Smooth muscle cell (in vitro differentiated cells): Measurements from ENCODE around the gene OR10AD1. TPM values are rescaled to one million over a fixed set of nuclear protein-coding genes. Genes with fewer than 3 reads are reported as not detected.

Experiments
- DNase-seq: peaks from one replicate; lab custom pipeline; 2025; ENCODE audit not compliant: unreplicated experiment; lab: John Stamatoyannopoulos, UW
- H2AFZ ChIP-seq: fragments of 200-600 bp; sonication (generic); 2 replicates; pipeline ENCODE4 v1.6.0; 2016; ENCODE audit warnings: antibody characterized with exemption, low read depth, mild to moderate bottlenecking
- H3F3A ChIP-seq: fragments of 200-600 bp; sonication (generic); 2 replicates; pipeline ENCODE4 v1.6.0; 2017; ENCODE audit warnings: antibody characterized with exemption, low read depth
- H3K27ac ChIP-seq: fragments of 200-600 bp; sonication (generic); 2 replicates; pipeline ENCODE4 v1.5.1; 2016; ENCODE audit warnings: low read depth, mild to moderate bottlenecking
- H3K27me3 ChIP-seq: fragments of 200-600 bp; sonication (generic); 2 replicates; pipeline ENCODE4 v1.6.1; 2016; ENCODE audit warnings: low read depth, mild to moderate bottlenecking
- H3K36me3 ChIP-seq: fragments of 200-600 bp; sonication (generic); 2 replicates; pipeline ENCODE4 v1.5.1; 2016; ENCODE audit warnings: low read depth
- H3K4me1 ChIP-seq: fragments of 200-600 bp; sonication (generic); 2 replicates; pipeline ENCODE4 v1.5.1; 2016; ENCODE audit warnings: low read depth
- H3K4me2 ChIP-seq: fragments of 200-600 bp; sonication (generic); 2 replicates; pipeline ENCODE4 v1.6.0; 2016; ENCODE audit warnings: mild to moderate bottlenecking
- H3K4me3 ChIP-seq: fragments of 200-600 bp; sonication (generic); 2 replicates; pipeline ENCODE4 v1.5.1; 2016; ENCODE audit warnings: mild to moderate bottlenecking
- H3K79me2 ChIP-seq: fragments of 200-600 bp; sonication (generic); 2 replicates; pipeline ENCODE4 v1.6.0; 2016; ENCODE audit warnings: low read depth, mild to moderate bottlenecking
- H3K9ac ChIP-seq: fragments of 200-600 bp; sonication (generic); 2 replicates; pipeline ENCODE4 v1.6.0; 2016; ENCODE audit warnings: low read depth
- H3K9me3 ChIP-seq: fragments of 200-600 bp; sonication (generic); replicated peaks from 2 replicates; pipeline ENCODE4 v1.5.1; 2016; ENCODE audit warnings: low read depth
- H4K20me1 ChIP-seq: fragments of 200-600 bp; sonication (generic); 2 replicates; pipeline ENCODE4 v1.6.0; 2016; ENCODE audit warnings: low read depth
- CTCF ChIP-seq: fragments of 200-600 bp; sonication (generic); IDR thresholded peaks from 2 replicates; pipeline ENCODE4 v1.5.1; 2017; ENCODE audit warnings: borderline replicate concordance, mild to moderate bottlenecking, antibody characterized with exemption; ENCODE audit not compliant: insufficient read depth, poor library complexity, severe bottlenecking
- WGBS: methylation state at CpG from one replicate; pipeline ENCODE4 v1.1.7; 2016; ENCODE audit warnings: low lambda C conversion rate; 5-methylcytosine and 5-hydroxymethylcytosine counted together
- polyA plus RNA-seq: library from polyadenylated mRNA; unstranded; fragments of >200 nt; fragmentation: Nextera tagmentation; extraction: Ambion mirVana; gene quantifications from 2 replicates; pipeline ENCODE4 v1.2.1, GENCODE V29; 2016
- total RNA-seq: library from RNA; depleted of rRNA; stranded (reverse); fragments of >200 nt; gene quantifications from 2 replicates; pipeline ENCODE4 v1.2.3, GENCODE V29; 2014

OR10AD1 gene
- total and polyA plus RNA-seq, 2 experiments from 2014 or later, result not detected

GRCh38 chr12:48194799-48195201, 8.3 kb downstream of the OR10AD1 start:
- H3K27me3 ChIP-seq, result no peaks in the 10 kb centered on the region
- peak overlapping the region; percentile 59 for H3K4me2 ChIP-seq
- no peak for DNase-seq
- 3% methylated on average over 1 of the region's 1 CpG for WGBS
- H3K36me3 ChIP-seq, result no peaks in the 10 kb centered on the region
- H3K79me2 ChIP-seq, result no peaks in the 10 kb centered on the region
- peaks cover 22% of the 10 kb centered on the region for H3K4me1 ChIP-seq
- no peaks in the 10 kb centered on the region for H3K9me3 ChIP-seq
- H4K20me1 ChIP-seq, result no peaks in the 10 kb centered on the region
- TF ChIP-seq CTCF, result no peak
- peaks cover 25% of the 10 kb centered on the region for H3F3A ChIP-seq
- H3K4me3 ChIP-seq, result no peak overlapping the region
- peak overlapping the region; percentile 30 for H3K9ac ChIP-seq
- H3K27ac ChIP-seq, result peak overlapping the region; percentile 54
- H2AFZ ChIP-seq, result no peak overlapping the region

DNA sequence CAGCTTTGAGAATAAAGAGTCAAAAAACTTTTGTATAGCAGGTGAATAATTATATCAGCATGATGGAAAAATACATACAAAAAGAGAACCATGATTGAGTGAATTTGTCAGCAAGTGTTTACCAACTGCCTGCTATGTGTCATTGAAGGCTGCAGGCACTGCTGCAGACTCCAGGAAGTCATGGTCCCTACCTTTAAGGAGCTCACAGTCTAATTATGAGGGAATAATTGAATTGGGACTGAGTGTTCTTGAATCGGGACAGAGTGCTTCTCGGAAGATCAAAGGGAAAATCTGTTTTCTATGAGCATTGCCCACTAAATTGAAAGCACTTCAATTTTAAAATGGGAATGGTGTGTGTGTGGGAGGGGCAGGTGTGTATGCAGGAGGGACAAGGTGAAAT, 9.5 kb downstream of the OR10AD1 start:
- no peaks in the 10 kb centered on the region for H4K20me1 ChIP-seq
- no peaks in the 10 kb centered on the region for H3K36me3 ChIP-seq
- H3K27ac ChIP-seq, result peak overlapping the region; percentile 54
- DNase-seq, result no peak
- H3K9me3 ChIP-seq, result no peaks in the 10 kb centered on the region
- 55% methylated on average over 2 of the region's 2 CpGs for WGBS
- peaks cover 22% of the 10 kb centered on the region for H3K4me1 ChIP-seq
- no peaks in the 10 kb centered on the region for H3K79me2 ChIP-seq
- TF ChIP-seq CTCF, result no peak
- H3K4me2 ChIP-seq, result peak overlapping the region; percentile 55
- no peak overlapping the region for H3K4me3 ChIP-seq
- H3K9ac ChIP-seq, result no peak overlapping the region
- H3K27me3 ChIP-seq, result no peaks in the 10 kb centered on the region
- peaks cover 19% of the 10 kb centered on the region for H3F3A ChIP-seq
- no peak overlapping the region for H2AFZ ChIP-seq

DNA sequence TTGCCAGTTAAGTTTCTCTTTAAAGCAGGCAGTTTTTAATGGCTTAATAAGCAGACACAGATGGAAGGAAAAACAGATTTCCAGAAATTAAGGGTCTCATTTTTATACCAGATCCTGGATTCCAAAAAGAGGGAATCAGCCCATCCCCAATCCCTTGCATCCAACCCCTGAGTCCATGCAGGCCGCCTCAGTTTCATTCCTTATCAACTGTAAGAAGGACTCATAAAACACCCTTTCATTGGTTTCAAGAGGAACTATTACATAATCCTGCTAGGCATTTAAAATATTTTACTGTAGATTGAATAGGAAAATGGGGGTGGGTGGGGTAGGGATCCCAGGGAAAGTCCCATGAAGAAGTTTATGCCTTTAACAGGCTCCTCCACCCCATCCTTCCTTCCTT, 10.2 kb downstream of the OR10AD1 start:
- no peaks in the 10 kb centered on the region for H3K27me3 ChIP-seq
- WGBS, result 17% methylated on average over 1 of the region's 1 CpG
- H3K4me2 ChIP-seq, result peak overlapping the region; percentile 55
- no peaks in the 10 kb centered on the region for H3K9me3 ChIP-seq
- H3K4me1 ChIP-seq, result peaks cover 22% of the 10 kb centered on the region
- H3K4me3 ChIP-seq, result no peak overlapping the region
- no peak overlapping the region for H3K9ac ChIP-seq
- H4K20me1 ChIP-seq, result no peaks in the 10 kb centered on the region
- peaks cover 25% of the 10 kb centered on the region for H3F3A ChIP-seq
- no peak overlapping the region for H2AFZ ChIP-seq
- H3K27ac ChIP-seq, result peak overlapping the region; percentile 54
- TF ChIP-seq CTCF, result no peak
- H3K36me3 ChIP-seq, result no peaks in the 10 kb centered on the region
- H3K79me2 ChIP-seq, result no peaks in the 10 kb centered on the region
- no peak for DNase-seq

DNA sequence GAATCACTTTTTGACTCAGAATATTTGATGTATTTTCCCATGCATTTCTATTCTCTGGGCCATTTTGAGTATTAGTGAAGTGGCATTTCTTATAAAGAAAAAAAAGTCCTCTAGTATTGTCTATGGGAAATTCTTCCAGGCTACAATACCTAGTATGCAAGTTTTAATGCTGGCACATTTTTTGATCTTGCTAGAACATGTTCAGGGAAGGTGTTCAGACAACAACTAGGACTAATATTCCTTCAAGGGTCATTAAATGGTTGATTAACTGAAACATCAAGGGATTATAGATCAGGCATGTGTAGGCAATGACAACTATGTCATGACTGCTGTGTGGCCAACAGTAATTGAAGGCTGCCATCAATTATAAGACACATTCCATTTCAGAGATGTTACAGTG, 12.0 kb downstream of the OR10AD1 start:
- Histone ChIP-seq H3K4me3 (no peak overlapping the region), H4K20me1 (peaks cover 4% of the 10 kb centered on the region), H3K36me3 (no peaks in the 10 kb centered on the region), H2AFZ (no peak overlapping the region), H3K9ac (no peak overlapping the region), H3F3A (peaks cover 25% of the 10 kb centered on the region), H3K4me1 (peaks cover 15% of the 10 kb centered on the region), H3K27ac (peak overlapping the region; percentile 9), H3K4me2 (no peak overlapping the region), H3K79me2 (peaks cover 15% of the 10 kb centered on the region), H3K27me3 (no peaks in the 10 kb centered on the region), H3K9me3 (no peaks in the 10 kb centered on the region)
- no peak for DNase-seq
- TF ChIP-seq CTCF, result no peak
